GM12878 (cell line): ENCODE results near the gene LMCD1. TPM values are rescaled to one million over a fixed set of nuclear protein-coding genes. Genes with fewer than 3 reads are reported as not detected.

Experiments
- ATAC-seq: fragments of 200-7000 bp; cut with Tn5 transposase; 3 replicates; pipeline ENCODE4 v1.9.1; 2020; ENCODE audit warnings: mild to moderate bottlenecking, moderate library complexity
- BruUV-seq: library from RNA; stranded (reverse); fragments of 400-500 nt; replicated peaks from 2 replicates; lab custom pipeline; 2021; lab: Mats Ljungman, UMichigan
- CTCF ChIA-PET: fragments of 300-600 bp; sonication (Branson Sonifier 250); formaldehyde crosslinking; extraction: SDS; loops from one replicate; lab custom pipeline; 2021; ENCODE audit warnings: inconsistent platforms; lab: Yijun Ruan, JAX
- POLR2A ChIA-PET: fragments of 350-600 bp; formaldehyde crosslinking; extraction: SDS; loops from one replicate; lab custom pipeline; 2021; ENCODE audit warnings: inconsistent platforms; lab: Charles Lee
- RAD21 ChIA-PET: fragments of 300-600 bp; sonication (Branson Sonifier 250); formaldehyde crosslinking; loops from one replicate; lab custom pipeline; 2023; ENCODE audit warnings: antibody characterized with exemption; ENCODE audit not compliant: unreplicated experiment; lab: Charles Lee
- SMC1A ChIA-PET: fragments of 300-600 bp; sonication (Branson Sonifier 250); formaldehyde crosslinking; loops from one replicate; lab custom pipeline; 2023; ENCODE audit not compliant: unreplicated experiment, uncharacterized antibody; lab: Charles Lee
- DNase-seq: peaks from one replicate; pipeline ENCODE4 v3.0.0-alpha.2; 2011; ENCODE audit warnings: low read depth, low spot score
- FAIRE-seq: peaks from 3 replicates; lab custom pipeline; 2011; peaks lifted over from hg19 to GRCh38; lab: Jason Lieb, UNC
- H2AFZ ChIP-seq: 2 replicates; pipeline ENCODE4 v1.6.0; 2011; ENCODE audit warnings: low read depth, low read length, control low read depth; ENCODE audit not compliant: control insufficient read depth
- H3K27ac ChIP-seq: 2 replicates; pipeline ENCODE4 v1.5.1; 2011; ENCODE audit warnings: control low read depth; ENCODE audit not compliant: control insufficient read depth, insufficient read depth
- H3K27me3 ChIP-seq, 2 experiments: replicated peaks in 1 of 2; 2 replicates each; pipeline versions ENCODE4 v1.6.0 to v1.6.1; 2011; ENCODE audit warnings: low read length in 1 of 2; ENCODE audit not compliant: control insufficient read depth in 2 of 2, insufficient read depth in 2 of 2
- H3K36me3 ChIP-seq, 2 experiments: 2 replicates each; pipeline ENCODE4 v1.5.1; 2011; ENCODE audit warnings: low read length in 1 of 2; ENCODE audit not compliant: control insufficient read depth in 2 of 2, insufficient read depth in 2 of 2
- H3K4me1 ChIP-seq: 2 replicates; pipeline ENCODE4 v1.6.1; 2011; ENCODE audit warnings: mild to moderate bottlenecking, low read length, moderate library complexity, mixed read lengths; ENCODE audit not compliant: control insufficient read depth, insufficient read depth
- H3K4me2 ChIP-seq: 2 replicates; pipeline ENCODE4 v1.6.0; 2011; ENCODE audit warnings: control low read depth; ENCODE audit not compliant: control insufficient read depth, insufficient read depth
- H3K4me3 ChIP-seq: fragments of 200-600 bp; sonication (generic); 2 replicates; pipeline ENCODE4 v1.5.1; 2016
- H3K79me2 ChIP-seq: 2 replicates; pipeline ENCODE4 v1.6.0; 2011; ENCODE audit warnings: low read length; ENCODE audit not compliant: control insufficient read depth, insufficient read depth
- H3K9ac ChIP-seq: 2 replicates; pipeline ENCODE4 v1.8.0; 2011; ENCODE audit warnings: low read length, control low read depth, mixed read lengths; ENCODE audit not compliant: control insufficient read depth, insufficient read depth
- H3K9me3 ChIP-seq: replicated peaks from 3 replicates; pipeline ENCODE4 v1.5.1; 2011; ENCODE audit warnings: mild to moderate bottlenecking, low read length; ENCODE audit not compliant: control insufficient read depth, insufficient read depth
- H4K20me1 ChIP-seq: 2 replicates; pipeline ENCODE4 v1.6.0; 2011; ENCODE audit not compliant: control insufficient read depth, insufficient read depth
- HDGF ChIP-seq: fragments of 450-650 bp; IDR thresholded peaks from 2 replicates; pipeline ENCODE4 v1.6.1; 2016; ENCODE audit warnings: antibody characterized with exemption
- IKZF2 ChIP-seq, 2 experiments: fragments of 450-650 bp; IDR thresholded peaks; 2 replicates each; pipeline ENCODE4 v1.6.1; 2017; ENCODE audit warnings: mild to moderate bottlenecking in 2 of 2, moderate library complexity in 2 of 2
- SP1 ChIP-seq: IDR thresholded peaks from one replicate; pipeline ENCODE4 v1.6.1; 2011; ENCODE audit warnings: low read depth, low read length
- YBX1 ChIP-seq: fragments of 450-650 bp; IDR thresholded peaks from 2 replicates; pipeline ENCODE4 v1.6.1; 2016; ENCODE audit warnings: antibody characterized with exemption
- WGBS: methylation state at CpG from one replicate; pipeline ENCODE4 v1.1.6; 2016; ENCODE audit warnings: low lambda C conversion rate; ENCODE audit not compliant: insufficient replicate concordance, insufficient coverage; ENCODE audit errors: missing lambda C conversion rate; 5-methylcytosine and 5-hydroxymethylcytosine counted together
- in situ Hi-C: fragments of 300-500 bp; cut with MboI; formaldehyde crosslinking; loops from 9 replicates; pipeline ENCODE4 v1.14.3; 2018; ENCODE audit warnings: mixed read lengths
- intact Hi-C: fragments of 100-400 bp; cut with micrococcal nuclease; formaldehyde crosslinking; loops from one replicate; pipeline ENCODE4 v1.14.2; 2022; ENCODE audit not compliant: unreplicated experiment
- polyA plus RNA-seq, 11 experiments: library from polyadenylated mRNA; depleted of rRNA in 4 of 11; unstranded in 6 of 11; stranded (reverse) in 5 of 11; fragments of >200 nt; fragmentation: Nextera tagmentation in 4 of 11; fragmentation: Illumina TruSeq in 1 of 11; extraction: Ambion mirVana in 4 of 11; extraction: Trizol in 1 of 11; gene quantifications; 1 replicate in 1 of 11; 2 replicates in 10 of 11; pipeline versions ENCODE4 v1.2.1 to v1.2.3, GENCODE V29; 2011 to 2016; ENCODE audit warnings: inconsistent platforms in 2 of 11, missing spikeins in 2 of 11, low read depth in 1 of 11
- total RNA-seq, 4 experiments: library from RNA; depleted of rRNA in 3 of 4; stranded (reverse); fragments of >200 nt in 3 of 4; fragmentation: Illumina TruSeq in 1 of 4; extraction: Trizol in 1 of 4; gene quantifications; 2 replicates each; pipeline versions ENCODE4 v1.2.1 to v1.2.3, GENCODE V29; 2013 to 2021
- TF ChIP-seq, protein P1 (sequence below): fragments of 450-650 bp; formaldehyde crosslinking; IDR thresholded peaks from 2 replicates; pipeline ENCODE4 v1.4.0; 2022; ENCODE audit warnings: mild to moderate bottlenecking, moderate library complexity
- TF ChIP-seq, protein P2 (sequence below): fragments of 450-650 bp; IDR thresholded peaks from 2 replicates; pipeline ENCODE4 v1.6.1; 2017; ENCODE audit warnings: antibody characterized with exemption, mild to moderate bottlenecking, moderate library complexity
- TF ChIP-seq, protein P3 (sequence below): fragments of 450-650 bp; IDR thresholded peaks from 2 replicates; pipeline ENCODE4 v1.6.1; 2018; ENCODE audit warnings: borderline replicate concordance, mild to moderate bottlenecking; ENCODE audit not compliant: partially characterized antibody
- TF ChIP-seq, protein P4 (sequence below): fragments of 450-650 bp; IDR thresholded peaks from 2 replicates; pipeline ENCODE4 v1.6.1; 2016; ENCODE audit warnings: mild to moderate bottlenecking
- TF ChIP-seq, protein P5 (sequence below): IDR thresholded peaks from 2 replicates; pipeline ENCODE4 v1.6.1; 2011; ENCODE audit warnings: borderline replicate concordance, low read depth, mild to moderate bottlenecking, moderate library complexity, low read length; ENCODE audit not compliant: insufficient read depth, poor library complexity, severe bottlenecking

The LMCD1 gene
- total and polyA plus RNA-seq, 10 of the 15 experiments (the other 5 are each of a cell fraction or from before 2014, with no cell fraction given), result 0.27 to 6.4 (median 1.7) TPM

DNA sequence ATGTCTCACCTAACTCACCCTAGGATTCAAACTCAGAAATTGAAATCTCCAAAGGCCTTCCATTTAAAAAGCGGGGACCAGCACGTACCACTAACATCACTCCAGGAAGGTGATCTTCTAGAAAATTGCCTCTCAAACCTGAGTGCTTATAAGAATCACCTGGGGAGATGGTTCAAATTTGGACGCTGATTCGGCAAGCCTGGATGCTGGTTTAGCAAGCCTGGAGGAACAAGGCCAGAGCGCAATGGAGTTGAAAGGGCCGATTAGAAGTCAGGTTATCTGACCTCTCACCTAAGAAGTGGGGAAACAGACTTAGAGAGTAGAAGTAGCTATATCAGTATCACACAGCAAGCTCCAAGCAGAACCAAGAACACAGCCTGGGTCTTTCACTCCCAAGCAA, 74.8 kb downstream of the LMCD1 start:
- Histone ChIP-seq H3K9ac (no peak overlapping the region), H3K4me3 (no peak overlapping the region), H2AFZ (no peak overlapping the region), H3K4me1 (peaks cover 16% of the 10 kb centered on the region), H3K79me2 (no peaks in the 10 kb centered on the region), H3K9me3 (no peaks in the 10 kb centered on the region), H3K36me3 (no peaks in the 10 kb centered on the region), H3K27me3 (no peaks in the 10 kb centered on the region), H3K27ac (no peak overlapping the region), H3K4me2 (no peak overlapping the region), H4K20me1 (no peaks in the 10 kb centered on the region)
- POLR2A ChIA-PET, result no interaction called here
- FAIRE-seq, result no peak
- WGBS, result 90% methylated on average over 6 of the region's 6 CpGs
- intact Hi-C loops, result no loop called here
- in situ Hi-C loops, result no loop called here
- DNase-seq, result no peak
- SMC1A ChIA-PET, result no interaction called here
- no TSS peak for BruUV-seq
- CTCF ChIA-PET, result interaction anchor here (2.0 kb wide), 1 partner anchor 14 kb away, joined by 6 read pairs; no protein-coding TSS in a partner anchor
- no peak for ATAC-seq
- RAD21 ChIA-PET, result no interaction called here
- TF ChIP-seq, protein P1, sequence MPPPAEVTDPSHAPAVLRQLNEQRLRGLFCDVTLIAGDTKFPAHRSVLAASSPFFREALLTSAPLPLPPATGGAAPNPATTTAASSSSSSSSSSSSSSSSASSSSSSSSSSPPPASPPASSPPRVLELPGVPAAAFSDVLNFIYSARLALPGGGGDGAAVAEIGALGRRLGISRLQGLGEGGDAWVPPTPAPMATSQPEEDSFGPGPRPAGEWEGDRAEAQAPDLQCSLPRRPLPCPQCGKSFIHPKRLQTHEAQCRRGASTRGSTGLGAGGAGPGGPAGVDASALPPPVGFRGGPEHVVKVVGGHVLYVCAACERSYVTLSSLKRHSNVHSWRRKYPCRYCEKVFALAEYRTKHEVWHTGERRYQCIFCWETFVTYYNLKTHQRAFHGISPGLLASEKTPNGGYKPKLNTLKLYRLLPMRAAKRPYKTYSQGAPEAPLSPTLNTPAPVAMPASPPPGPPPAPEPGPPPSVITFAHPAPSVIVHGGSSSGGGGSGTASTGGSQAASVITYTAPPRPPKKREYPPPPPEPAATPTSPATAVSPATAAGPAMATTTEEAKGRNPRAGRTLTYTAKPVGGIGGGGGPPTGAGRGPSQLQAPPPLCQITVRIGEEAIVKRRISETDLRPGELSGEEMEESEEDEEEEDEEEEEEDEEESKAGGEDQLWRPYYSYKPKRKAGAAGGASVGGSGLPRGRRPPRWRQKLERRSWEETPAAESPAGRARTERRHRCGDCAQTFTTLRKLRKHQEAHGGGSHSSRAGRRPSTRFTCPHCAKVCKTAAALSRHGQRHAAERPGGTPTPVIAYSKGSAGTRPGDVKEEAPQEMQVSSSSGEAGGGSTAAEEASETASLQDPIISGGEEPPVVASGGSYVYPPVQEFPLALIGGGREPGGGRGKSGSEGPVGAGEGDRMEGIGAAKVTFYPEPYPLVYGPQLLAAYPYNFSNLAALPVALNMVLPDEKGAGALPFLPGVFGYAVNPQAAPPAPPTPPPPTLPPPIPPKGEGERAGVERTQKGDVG (CRISPR knock-in tag), result no peak
- TF ChIP-seq, protein P2, sequence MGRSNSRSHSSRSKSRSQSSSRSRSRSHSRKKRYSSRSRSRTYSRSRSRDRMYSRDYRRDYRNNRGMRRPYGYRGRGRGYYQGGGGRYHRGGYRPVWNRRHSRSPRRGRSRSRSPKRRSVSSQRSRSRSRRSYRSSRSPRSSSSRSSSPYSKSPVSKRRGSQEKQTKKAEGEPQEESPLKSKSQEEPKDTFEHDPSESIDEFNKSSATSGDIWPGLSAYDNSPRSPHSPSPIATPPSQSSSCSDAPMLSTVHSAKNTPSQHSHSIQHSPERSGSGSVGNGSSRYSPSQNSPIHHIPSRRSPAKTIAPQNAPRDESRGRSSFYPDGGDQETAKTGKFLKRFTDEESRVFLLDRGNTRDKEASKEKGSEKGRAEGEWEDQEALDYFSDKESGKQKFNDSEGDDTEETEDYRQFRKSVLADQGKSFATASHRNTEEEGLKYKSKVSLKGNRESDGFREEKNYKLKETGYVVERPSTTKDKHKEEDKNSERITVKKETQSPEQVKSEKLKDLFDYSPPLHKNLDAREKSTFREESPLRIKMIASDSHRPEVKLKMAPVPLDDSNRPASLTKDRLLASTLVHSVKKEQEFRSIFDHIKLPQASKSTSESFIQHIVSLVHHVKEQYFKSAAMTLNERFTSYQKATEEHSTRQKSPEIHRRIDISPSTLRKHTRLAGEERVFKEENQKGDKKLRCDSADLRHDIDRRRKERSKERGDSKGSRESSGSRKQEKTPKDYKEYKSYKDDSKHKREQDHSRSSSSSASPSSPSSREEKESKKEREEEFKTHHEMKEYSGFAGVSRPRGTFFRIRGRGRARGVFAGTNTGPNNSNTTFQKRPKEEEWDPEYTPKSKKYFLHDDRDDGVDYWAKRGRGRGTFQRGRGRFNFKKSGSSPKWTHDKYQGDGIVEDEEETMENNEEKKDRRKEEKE, result no peak
- TF ChIP-seq, protein P3, sequence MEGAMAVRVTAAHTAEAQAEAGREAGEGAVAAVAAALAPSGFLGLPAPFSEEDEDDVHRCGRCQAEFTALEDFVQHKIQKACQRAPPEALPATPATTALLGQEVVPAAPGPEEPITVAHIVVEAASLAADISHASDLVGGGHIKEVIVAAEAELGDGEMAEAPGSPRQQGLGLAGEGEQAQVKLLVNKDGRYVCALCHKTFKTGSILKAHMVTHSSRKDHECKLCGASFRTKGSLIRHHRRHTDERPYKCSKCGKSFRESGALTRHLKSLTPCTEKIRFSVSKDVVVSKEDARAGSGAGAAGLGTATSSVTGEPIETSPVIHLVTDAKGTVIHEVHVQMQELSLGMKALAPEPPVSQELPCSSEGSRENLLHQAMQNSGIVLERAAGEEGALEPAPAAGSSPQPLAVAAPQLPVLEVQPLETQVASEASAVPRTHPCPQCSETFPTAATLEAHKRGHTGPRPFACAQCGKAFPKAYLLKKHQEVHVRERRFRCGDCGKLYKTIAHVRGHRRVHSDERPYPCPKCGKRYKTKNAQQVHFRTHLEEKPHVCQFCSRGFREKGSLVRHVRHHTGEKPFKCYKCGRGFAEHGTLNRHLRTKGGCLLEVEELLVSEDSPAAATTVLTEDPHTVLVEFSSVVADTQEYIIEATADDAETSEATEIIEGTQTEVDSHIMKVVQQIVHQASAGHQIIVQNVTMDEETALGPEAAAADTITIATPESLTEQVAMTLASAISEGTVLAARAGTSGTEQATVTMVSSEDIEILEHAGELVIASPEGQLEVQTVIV, result no peak
- no peak for TF ChIP-seq SP1
- TF ChIP-seq, protein P4, sequence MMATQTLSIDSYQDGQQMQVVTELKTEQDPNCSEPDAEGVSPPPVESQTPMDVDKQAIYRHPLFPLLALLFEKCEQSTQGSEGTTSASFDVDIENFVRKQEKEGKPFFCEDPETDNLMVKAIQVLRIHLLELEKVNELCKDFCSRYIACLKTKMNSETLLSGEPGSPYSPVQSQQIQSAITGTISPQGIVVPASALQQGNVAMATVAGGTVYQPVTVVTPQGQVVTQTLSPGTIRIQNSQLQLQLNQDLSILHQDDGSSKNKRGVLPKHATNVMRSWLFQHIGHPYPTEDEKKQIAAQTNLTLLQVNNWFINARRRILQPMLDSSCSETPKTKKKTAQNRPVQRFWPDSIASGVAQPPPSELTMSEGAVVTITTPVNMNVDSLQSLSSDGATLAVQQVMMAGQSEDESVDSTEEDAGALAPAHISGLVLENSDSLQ, result no peak
- TF ChIP-seq, protein P5, sequence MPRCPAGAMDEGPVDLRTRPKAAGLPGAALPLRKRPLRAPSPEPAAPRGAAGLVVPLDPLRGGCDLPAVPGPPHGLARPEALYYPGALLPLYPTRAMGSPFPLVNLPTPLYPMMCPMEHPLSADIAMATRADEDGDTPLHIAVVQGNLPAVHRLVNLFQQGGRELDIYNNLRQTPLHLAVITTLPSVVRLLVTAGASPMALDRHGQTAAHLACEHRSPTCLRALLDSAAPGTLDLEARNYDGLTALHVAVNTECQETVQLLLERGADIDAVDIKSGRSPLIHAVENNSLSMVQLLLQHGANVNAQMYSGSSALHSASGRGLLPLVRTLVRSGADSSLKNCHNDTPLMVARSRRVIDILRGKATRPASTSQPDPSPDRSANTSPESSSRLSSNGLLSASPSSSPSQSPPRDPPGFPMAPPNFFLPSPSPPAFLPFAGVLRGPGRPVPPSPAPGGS, result no peak
- TF ChIP-seq YBX1, result no peak
- TF ChIP-seq IKZF2 (IDR thresholded peaks at IDR 0.05), result no peak
- no peak for TF ChIP-seq HDGF
